Uterus (tissue), 2 donors: ENCODE data around the gene CNOT6L.

Source experiments
- CTCF ChIP-seq, 4 experiments: fragments of 200-600 bp in 2 of 4; fragments of 450-650 bp in 2 of 4; sonication (generic) in 2 of 4; IDR thresholded peaks; one replicate each; pipeline ENCODE4 v1.5.1; 2016 to 2019; ENCODE audit warnings: antibody characterized with exemption in 4 of 4, mild to moderate bottlenecking in 2 of 4, moderate library complexity in 1 of 4
- POLR2A ChIP-seq, 2 donors: fragments of 450-650 bp; IDR thresholded peaks; one replicate each; pipeline ENCODE4 v1.6.1; 2016; ENCODE audit warnings: antibody characterized with exemption in 2 of 2, mild to moderate bottlenecking in 1 of 2, moderate library complexity in 1 of 2

- TF ChIP-seq CTCF (IDR thresholded peaks at IDR 0.05) (no peak), POLR2A (IDR thresholded peaks at IDR 0.05) (no peak)
These were observed 37.0 kb upstream of the CNOT6L start for GRCh38 chr4:77856152-77856551.
